Omental fat pad (tissue), 4 donors: ENCODE data around the gene ABCF1. TPM values are rescaled to one million over a fixed set of nuclear protein-coding genes. Genes with fewer than 3 reads are reported as not detected.
A peak's percentile ranks its signal among the peaks of the same experiment; 100 is the strongest.

Experiments used
- ATAC-seq: fragments of 150-250 bp; one replicate; pipeline ENCODE4 v1.9.1; 2016; ENCODE audit warnings: mild to moderate bottlenecking, moderate library complexity; ENCODE audit not compliant: low FRiP score
- DNase-seq: peaks from one replicate; pipeline ENCODE4 v3.0.0-alpha.2; 2019; ENCODE audit warnings: low spot score
- CTCF ChIP-seq, 3 donors: fragments of 450-650 bp; IDR thresholded peaks; one replicate each; pipeline ENCODE4 v1.5.1; 2016 to 2017; ENCODE audit warnings: antibody characterized with exemption in 3 of 3, mild to moderate bottlenecking in 3 of 3, moderate library complexity in 2 of 3
- total RNA-seq, 4 donors: library from RNA; depleted of rRNA; stranded (reverse); fragments of >200 nt; gene quantifications; one replicate each; pipeline ENCODE4 v1.1.0, GENCODE V29; 2016

The ABCF1 gene
- total RNA-seq, 4 donors from 2014 or later, result 34.4 to 86.0 (median 51.1) TPM

GRCh38 chr6:30592287-30592686, 21.0 kb downstream of the ABCF1 start:
- ATAC-seq, result no peak
- DNase-seq, result no peak
- TF ChIP-seq CTCF (IDR thresholded peaks at IDR 0.05), result no peak

- TF ChIP-seq CTCF (IDR thresholded peaks at IDR 0.05), result peak in 1 of 3 donors; percentile 53
- ATAC-seq, result peak; percentile 76
These were observed 26.3 kb downstream of the ABCF1 start for GRCh38 chr6:30597315-30598144.

GRCh38 chr6:30598912-30599624, 27.8 kb downstream of the ABCF1 start:
- DNase-seq (no peak), ATAC-seq (no peak)
- TF ChIP-seq CTCF (IDR thresholded peaks at IDR 0.05), result no peak

More at GRCh38 chr6:30597315-30598144, 26.3 kb downstream of the ABCF1 start:
- peak; percentile 97 for DNase-seq

- ATAC-seq, result no peak
- DNase-seq, result no peak
- no peak for TF ChIP-seq CTCF (IDR thresholded peaks at IDR 0.05)
These were observed 28.5 kb downstream of the ABCF1 start for GRCh38 chr6:30599625-30600324.

GRCh38 chr6:30600451-30600961, 29.3 kb downstream of the ABCF1 start:
- ATAC-seq (no peak), DNase-seq (no peak)
- no peak for TF ChIP-seq CTCF (IDR thresholded peaks at IDR 0.05)

- TF ChIP-seq CTCF (IDR thresholded peaks at IDR 0.05), result no peak
- DNase-seq (no peak), ATAC-seq (no peak)
These were observed 30.2 kb downstream of the ABCF1 start for GRCh38 chr6:30601436-30601814.
